SH-SY5Y (cell line): ENCODE results near the gene EXOC6B.

Experiments
- GATA2 ChIP-seq: IDR thresholded peaks from 2 replicates; pipeline ENCODE4 v1.6.1; 2011; ENCODE audit warnings: mild to moderate bottlenecking, low read depth, low read length
- GATA3 ChIP-seq: IDR thresholded peaks from 2 replicates; pipeline ENCODE4 v1.6.1; 2011; ENCODE audit warnings: low read depth, mild to moderate bottlenecking, low read length, moderate library complexity

DNA sequence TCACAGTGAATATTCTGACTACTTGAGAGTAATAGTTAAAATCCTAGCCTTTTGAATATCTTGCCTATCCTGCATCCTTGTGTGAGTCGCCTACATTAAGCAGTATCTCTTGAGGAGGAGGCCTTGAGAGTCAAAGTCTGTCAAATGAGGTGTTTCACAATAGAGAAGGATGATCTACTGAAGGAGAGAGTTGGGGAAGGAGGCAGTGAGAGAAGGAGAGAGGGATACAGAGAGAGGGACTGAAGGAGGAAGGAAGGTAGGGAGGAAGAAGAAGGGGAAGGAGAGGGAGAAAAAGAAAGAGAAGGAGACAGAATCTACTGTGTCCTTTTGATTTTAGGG, 554.6 kb downstream of the EXOC6B start:
- TF ChIP-seq GATA2 (no peak), GATA3 (no peak)
